ENCODE data around the gene UBTD2. TPM values are rescaled to one million over a fixed set of nuclear protein-coding genes. Genes with fewer than 3 reads are reported as not detected.
A peak's percentile ranks its signal among the peaks of the same experiment; 100 is the strongest.

UBTD2 gene
- total and polyA plus RNA-seq, 2 donors (not counting 1 experiment from before 2014, with no cell fraction given), result 24.9 to 29.8 TPM

DNA sequence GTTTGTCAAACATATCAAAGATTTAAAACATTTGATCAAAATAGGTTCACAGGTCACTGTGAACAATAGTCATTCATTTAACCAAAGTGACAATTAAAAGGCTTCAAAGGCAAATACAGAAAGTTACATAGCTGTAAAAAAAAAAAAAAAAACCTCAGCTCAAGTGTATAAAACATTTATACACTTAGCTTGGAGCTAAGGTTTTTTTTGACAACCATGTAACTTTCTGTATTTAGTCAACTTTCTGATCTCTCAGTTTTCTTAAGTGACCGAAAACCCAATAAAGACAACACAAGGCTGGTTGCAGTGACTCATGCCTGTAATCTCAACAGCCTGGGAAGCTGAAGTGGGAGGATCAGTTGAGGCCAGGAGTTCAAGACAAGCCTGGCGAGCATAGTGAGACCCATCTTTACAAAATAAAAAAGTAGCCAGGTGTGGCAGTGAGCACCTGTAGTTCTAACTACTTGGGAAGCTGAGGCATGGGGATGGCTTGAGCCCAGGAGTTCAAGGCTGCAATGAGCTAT is 16.4 kb upstream of the UBTD2 start:
- H3K36me3 ChIP-seq (ENCODE audit: control insufficient read depth, insufficient read depth, low read length), result no peaks in the 10 kb centered on the region
- peak; percentile 43 to 63 for DNase-seq (ENCODE audit: low read depth in 2 of 2)
- H3K4me3 ChIP-seq (replicated peaks in 1 of 4; ENCODE audit: control extremely low read depth in 1 of 4, insufficient read depth in 1 of 4, low read depth in 3 of 4, low read length in 4 of 4), result no peak overlapping the region
- H3K27ac ChIP-seq (ENCODE audit: insufficient read depth, low read length), result no peak overlapping the region
- H3K9me3 ChIP-seq (ENCODE audit: control insufficient read depth, insufficient read depth, low read depth, low read length), result no peaks in the 10 kb centered on the region
- no peaks in the 10 kb centered on the region for H3K79me2 ChIP-seq (ENCODE audit: control insufficient read depth, insufficient read depth, low read length)
- TF ChIP-seq EZH2 (IDR thresholded peaks at IDR 0.05; ENCODE audit: low read length, missing control alignments), result no peak
- TF ChIP-seq, protein P1, sequence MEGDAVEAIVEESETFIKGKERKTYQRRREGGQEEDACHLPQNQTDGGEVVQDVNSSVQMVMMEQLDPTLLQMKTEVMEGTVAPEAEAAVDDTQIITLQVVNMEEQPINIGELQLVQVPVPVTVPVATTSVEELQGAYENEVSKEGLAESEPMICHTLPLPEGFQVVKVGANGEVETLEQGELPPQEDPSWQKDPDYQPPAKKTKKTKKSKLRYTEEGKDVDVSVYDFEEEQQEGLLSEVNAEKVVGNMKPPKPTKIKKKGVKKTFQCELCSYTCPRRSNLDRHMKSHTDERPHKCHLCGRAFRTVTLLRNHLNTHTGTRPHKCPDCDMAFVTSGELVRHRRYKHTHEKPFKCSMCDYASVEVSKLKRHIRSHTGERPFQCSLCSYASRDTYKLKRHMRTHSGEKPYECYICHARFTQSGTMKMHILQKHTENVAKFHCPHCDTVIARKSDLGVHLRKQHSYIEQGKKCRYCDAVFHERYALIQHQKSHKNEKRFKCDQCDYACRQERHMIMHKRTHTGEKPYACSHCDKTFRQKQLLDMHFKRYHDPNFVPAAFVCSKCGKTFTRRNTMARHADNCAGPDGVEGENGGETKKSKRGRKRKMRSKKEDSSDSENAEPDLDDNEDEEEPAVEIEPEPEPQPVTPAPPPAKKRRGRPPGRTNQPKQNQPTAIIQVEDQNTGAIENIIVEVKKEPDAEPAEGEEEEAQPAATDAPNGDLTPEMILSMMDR (conservative IDR thresholded peaks at IDR 0.05 in 1 of 2, IDR thresholded peaks at IDR 0.05 in 1 of 2; ENCODE audit: low read depth in 1 of 2, low read length in 2 of 2), result no peak
- no peak overlapping the region for H3K4me2 ChIP-seq (ENCODE audit: extremely low read depth, insufficient read depth, low read length)
- H4K20me1 ChIP-seq (ENCODE audit: control insufficient read depth, extremely low read depth, insufficient read depth, low read length), result no peaks in the 10 kb centered on the region
- peaks cover 4% of the 10 kb centered on the region for H3K27me3 ChIP-seq (ENCODE audit: control insufficient read depth, insufficient read depth, low read length)
- no peaks in the 10 kb centered on the region for H3K4me1 ChIP-seq (ENCODE audit: control insufficient read depth, extremely low read depth, insufficient read depth, low read length)
- no peak overlapping the region for H2AFZ ChIP-seq (ENCODE audit: low read length)
- no peak overlapping the region for H3K9ac ChIP-seq (ENCODE audit: insufficient read depth, low read length)

DNA sequence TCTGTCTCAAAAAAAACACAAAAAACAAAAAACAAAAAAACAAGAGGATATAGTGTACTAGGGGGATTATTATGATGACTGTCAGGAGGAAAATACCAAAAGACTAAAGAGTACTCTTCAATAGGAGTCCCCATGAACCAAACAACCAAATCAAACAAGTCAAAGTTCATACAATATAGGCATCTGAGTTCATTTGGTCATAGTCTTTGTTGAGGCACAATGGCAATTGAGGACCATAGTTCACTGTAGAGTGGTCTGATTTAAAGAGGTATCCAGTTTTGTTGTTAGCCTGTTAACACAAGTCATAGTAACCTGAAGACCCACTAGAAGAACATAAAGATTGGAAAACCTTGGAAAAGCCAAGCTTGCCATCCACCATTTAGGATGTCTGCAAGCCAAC is 11.3 kb upstream of the UBTD2 start:
- no peak overlapping the region for H2AFZ ChIP-seq (ENCODE audit: low read length)
- H4K20me1 ChIP-seq (ENCODE audit: control insufficient read depth, extremely low read depth, insufficient read depth, low read length), result no peaks in the 10 kb centered on the region
- no peak overlapping the region for H3K4me2 ChIP-seq (ENCODE audit: extremely low read depth, insufficient read depth, low read length)
- H3K4me1 ChIP-seq (ENCODE audit: control insufficient read depth, extremely low read depth, insufficient read depth, low read length), result no peaks in the 10 kb centered on the region
- no peak overlapping the region for H3K9ac ChIP-seq (ENCODE audit: insufficient read depth, low read length)
- no peak for DNase-seq (ENCODE audit: low read depth in 2 of 2)
- TF ChIP-seq, protein P1 (conservative IDR thresholded peaks at IDR 0.05 in 1 of 2, IDR thresholded peaks at IDR 0.05 in 1 of 2; ENCODE audit: low read depth in 1 of 2, low read length in 2 of 2), result no peak
- TF ChIP-seq EZH2 (IDR thresholded peaks at IDR 0.05; ENCODE audit: low read length, missing control alignments), result no peak
- H3K27me3 ChIP-seq (ENCODE audit: control insufficient read depth, insufficient read depth, low read length), result peaks cover 5% of the 10 kb centered on the region
- H3K9me3 ChIP-seq (ENCODE audit: control insufficient read depth, insufficient read depth, low read depth, low read length), result no peaks in the 10 kb centered on the region
- no peak overlapping the region for H3K27ac ChIP-seq (ENCODE audit: insufficient read depth, low read length)
- no peaks in the 10 kb centered on the region for H3K79me2 ChIP-seq (ENCODE audit: control insufficient read depth, insufficient read depth, low read length)
- no peaks in the 10 kb centered on the region for H3K36me3 ChIP-seq (ENCODE audit: control insufficient read depth, insufficient read depth, low read length)
- H3K4me3 ChIP-seq (replicated peaks in 1 of 4; ENCODE audit: control extremely low read depth in 1 of 4, insufficient read depth in 1 of 4, low read depth in 3 of 4, low read length in 4 of 4), result no peak overlapping the region

DNA sequence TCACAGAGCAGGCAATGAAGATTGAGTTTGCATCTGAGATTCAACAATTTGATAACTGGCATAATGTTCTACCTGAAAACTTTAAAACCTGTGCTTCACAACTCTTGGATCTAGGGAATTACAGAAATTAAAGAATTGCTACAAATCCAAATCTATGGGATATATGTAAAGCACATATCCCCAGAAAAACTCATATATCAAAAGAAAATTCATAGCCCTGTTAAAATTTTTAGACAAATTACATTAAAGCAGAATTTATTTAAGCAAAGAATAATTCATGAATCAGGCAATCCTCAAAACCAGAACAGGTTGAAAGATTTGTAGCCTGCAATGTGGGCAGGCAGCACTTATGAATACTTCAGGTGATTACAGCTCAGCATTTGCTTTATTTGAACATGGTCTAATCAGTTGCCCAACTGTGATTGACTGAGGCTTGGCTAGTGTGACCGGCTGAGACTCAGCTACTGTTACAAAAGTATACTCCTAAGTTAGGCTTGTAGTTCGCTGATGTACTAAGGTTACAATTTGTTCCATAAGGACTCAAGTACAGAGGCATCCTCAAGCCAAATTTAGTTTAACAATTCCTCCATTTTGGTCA is 10.3 kb upstream of the UBTD2 start:
- no peak overlapping the region for H3K9ac ChIP-seq (ENCODE audit: insufficient read depth, low read length)
- H3K4me1 ChIP-seq (ENCODE audit: control insufficient read depth, extremely low read depth, insufficient read depth, low read length), result no peaks in the 10 kb centered on the region
- H2AFZ ChIP-seq (ENCODE audit: low read length), result no peak overlapping the region
- H3K4me3 ChIP-seq (replicated peaks in 1 of 4; ENCODE audit: control extremely low read depth in 1 of 4, insufficient read depth in 1 of 4, low read depth in 3 of 4, low read length in 4 of 4), result no peak overlapping the region
- no peak for DNase-seq (ENCODE audit: low read depth in 2 of 2)
- peaks cover 5% of the 10 kb centered on the region for H3K27me3 ChIP-seq (ENCODE audit: control insufficient read depth, insufficient read depth, low read length)
- TF ChIP-seq, protein P1 (conservative IDR thresholded peaks at IDR 0.05 in 1 of 2, IDR thresholded peaks at IDR 0.05 in 1 of 2; ENCODE audit: low read depth in 1 of 2, low read length in 2 of 2), result no peak
- no peak for TF ChIP-seq EZH2 (IDR thresholded peaks at IDR 0.05; ENCODE audit: low read length, missing control alignments)
- no peak overlapping the region for H3K27ac ChIP-seq (ENCODE audit: insufficient read depth, low read length)
- H3K9me3 ChIP-seq (ENCODE audit: control insufficient read depth, insufficient read depth, low read depth, low read length), result no peaks in the 10 kb centered on the region
- H3K36me3 ChIP-seq (ENCODE audit: control insufficient read depth, insufficient read depth, low read length), result no peaks in the 10 kb centered on the region
- no peak overlapping the region for H3K4me2 ChIP-seq (ENCODE audit: extremely low read depth, insufficient read depth, low read length)
- no peaks in the 10 kb centered on the region for H4K20me1 ChIP-seq (ENCODE audit: control insufficient read depth, extremely low read depth, insufficient read depth, low read length)
- H3K79me2 ChIP-seq (ENCODE audit: control insufficient read depth, insufficient read depth, low read length), result no peaks in the 10 kb centered on the region

Measured in fibroblast of lung (primary cell).